Type B pancreatic cell (in vitro differentiated cells): ENCODE measurements around the gene UBE2O. TPM values are rescaled to one million over a fixed set of nuclear protein-coding genes. Genes with fewer than 3 reads are reported as not detected.
A peak's percentile ranks its signal among the peaks of the same experiment; 100 is the strongest.

Experiments
- DNase-seq: peaks from one replicate; pipeline ENCODE4 v3.0.0; 2021; ENCODE audit warnings: mixed read lengths; ENCODE audit not compliant: unreplicated experiment; ENCODE audit errors: extremely low spot score
- H3K27ac Mint-ChIP-seq: 2 replicates; pipeline ENCODE4 v1.8.0; 2021; ENCODE audit warnings: mild to moderate bottlenecking, mixed read lengths
- H3K27me3 Mint-ChIP-seq: 2 replicates; pipeline ENCODE4 v1.8.0; 2021; ENCODE audit warnings: mixed read lengths
- H3K36me3 Mint-ChIP-seq: 2 replicates; pipeline ENCODE4 v1.8.0; 2021; ENCODE audit warnings: mixed read lengths
- H3K4me1 Mint-ChIP-seq: one replicate; pipeline ENCODE4 v1.8.0; 2021; ENCODE audit warnings: mixed read lengths; ENCODE audit not compliant: unreplicated experiment
- H3K4me3 Mint-ChIP-seq: 2 replicates; pipeline ENCODE4 v1.8.0; 2021; ENCODE audit warnings: mild to moderate bottlenecking, mixed read lengths
- H3K9me3 Mint-ChIP-seq: 2 replicates; pipeline ENCODE4 v1.8.0; 2021; ENCODE audit warnings: mixed read lengths
- CTCF ChIP-seq: fragments of 200-600 bp; sonication (generic); conservative IDR thresholded peaks from 2 replicates; pipeline ENCODE4 v1.5.0; 2021; ENCODE audit warnings: antibody characterized with exemption, mild to moderate bottlenecking
- total RNA-seq: library from RNA; stranded (reverse); gene quantifications from 2 replicates; pipeline ENCODE4 v1.2.1, GENCODE V29; 2021; ENCODE audit warnings: low replicate concordance

Gene UBE2O
- total RNA-seq, 1 donor from 2014 or later, result 51.5 TPM

GRCh38 chr17:76395980-76396379, 57.0 kb downstream of the UBE2O start:
- peaks cover 5% of the 10 kb centered on the region for H3K4me1 Mint-ChIP-seq
- no peak overlapping the region for H3K27ac Mint-ChIP-seq
- peaks cover 16% of the 10 kb centered on the region for H3K36me3 Mint-ChIP-seq
- DNase-seq, result no peak
- H3K9me3 Mint-ChIP-seq, result no peaks in the 10 kb centered on the region
- H3K4me3 Mint-ChIP-seq, result no peak overlapping the region
- no peaks in the 10 kb centered on the region for H3K27me3 Mint-ChIP-seq
- TF ChIP-seq CTCF, result no peak

GRCh38 chr17:76394166-76394565, 58.8 kb downstream of the UBE2O start:
- Mint-ChIP-seq H3K4me1 (peaks cover 10% of the 10 kb centered on the region), H3K9me3 (no peaks in the 10 kb centered on the region), H3K27me3 (no peaks in the 10 kb centered on the region), H3K36me3 (peaks cover 13% of the 10 kb centered on the region), H3K4me3 (peak overlapping the region; percentile 39), H3K27ac (peak overlapping the region; percentile 90)
- no peak for TF ChIP-seq CTCF
- DNase-seq, result no peak

GRCh38 chr17:76391200-76391715, 61.7 kb downstream of the UBE2O start:
- Mint-ChIP-seq H3K36me3 (peaks cover 8% of the 10 kb centered on the region), H3K27ac (no peak overlapping the region)

GRCh38 chr17:76390003-76390421, 62.9 kb downstream of the UBE2O start:
- Mint-ChIP-seq H3K27ac (no peak overlapping the region), H3K4me1 (peaks cover 12% of the 10 kb centered on the region), H3K9me3 (no peaks in the 10 kb centered on the region), H3K4me3 (no peak overlapping the region), H3K36me3 (peaks cover 8% of the 10 kb centered on the region), H3K27me3 (no peaks in the 10 kb centered on the region)
- no peak for DNase-seq
- TF ChIP-seq CTCF, result no peak

More at GRCh38 chr17:76391200-76391715, 61.7 kb downstream of the UBE2O start:
- Mint-ChIP-seq H3K4me3 (no peak overlapping the region), H3K27me3 (no peaks in the 10 kb centered on the region), H3K9me3 (no peaks in the 10 kb centered on the region), H3K4me1 (peaks cover 10% of the 10 kb centered on the region)
- no peak for DNase-seq
- TF ChIP-seq CTCF, result no peak

- Mint-ChIP-seq H3K4me3 (no peak overlapping the region), H3K4me1 (peaks cover 12% of the 10 kb centered on the region), H3K36me3 (peaks cover 7% of the 10 kb centered on the region), H3K27me3 (no peaks in the 10 kb centered on the region), H3K27ac (no peak overlapping the region), H3K9me3 (no peaks in the 10 kb centered on the region)
- DNase-seq, result no peak
- TF ChIP-seq CTCF, result no peak
Measured at GRCh38 chr17:76388966-76389888, 63.7 kb downstream of the UBE2O start.
